ENCODE data around the gene FUS. TPM values are rescaled to one million over a fixed set of nuclear protein-coding genes. Genes with fewer than 3 reads are reported as not detected.
A peak's percentile ranks its signal among the peaks of the same experiment; 100 is the strongest.
"Not testable (repeated sequence)": the region's sequence is repeated elsewhere in the genome, so short reads cannot be mapped to it uniquely, and the experiment has no call there.

FUS gene
- total RNA-seq, 4 donors from 2014 or later, result 24.0 to 45.1 (median 34.2) TPM

- DNase-seq (ENCODE audit: extremely low spot score), result no peak
- peaks cover 12 to 27% (median 23%) of the 10 kb centered on the region in 4 donors for H3K36me3 ChIP-seq
- H3K4me1 ChIP-seq, result peaks cover 8 to 20% (median 12%) of the 10 kb centered on the region in 4 donors
- TF ChIP-seq POLR2A (IDR thresholded peaks at IDR 0.05; ENCODE audit: low read depth) (no peak), EP300 (IDR thresholded peaks at IDR 0.05) (no peak), POLR2AphosphoS5 (IDR thresholded peaks at IDR 0.05) (no peak), CTCF (IDR thresholded peaks at IDR 0.05) (no peak)
- WGBS, result 53% methylated on average over 20 of the region's 22 CpGs
- H3K9me3 ChIP-seq, result no peaks in the 10 kb centered on the region
- no peak within 1 kb of the TSS for H3K27ac ChIP-seq (replicated peaks in 1 of 4)
- peaks cover 0 to 25% (median 1%) of the 10 kb centered on the region in 4 donors for H3K27me3 ChIP-seq
- intact Hi-C loops (cut with DNase I), result no loop called here
- peak within 1 kb of the TSS in 1 of 4 donors; percentile 20 for H3K4me3 ChIP-seq
Measured at GRCh38 chr16:31135535-31136286, 44.2 kb upstream of the FUS start, which contains the start of gene PRSS8. Gene PRSS8, minus strand, starts transcription at chr16:31135727. Its CDS starts 229 bp downstream, at chr16:31135498.

DNA sequence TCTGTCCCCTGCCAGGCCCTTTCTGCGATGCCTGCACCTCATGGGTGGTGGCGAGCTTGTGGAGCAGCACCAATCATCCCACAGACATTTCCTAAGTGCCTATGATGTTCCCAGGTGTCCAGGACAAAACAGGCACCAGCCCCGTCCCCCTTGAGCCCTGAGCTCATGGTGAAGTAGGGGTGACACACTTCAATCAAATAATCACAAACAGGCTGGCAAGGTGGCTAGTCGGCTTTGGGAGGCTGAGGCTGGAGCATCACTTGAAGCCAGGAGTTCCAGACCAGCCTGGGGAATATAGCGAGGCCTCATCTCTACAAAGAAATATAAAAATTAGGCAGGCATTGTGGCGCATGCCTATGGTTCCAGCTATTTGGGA lies 43.7 kb upstream of the FUS start:
- Histone ChIP-seq H3K9me3 (no peaks in the 10 kb centered on the region), H3K36me3 (peaks cover 6 to 21% (median 17%) of the 10 kb centered on the region in 4 donors), H3K27me3 (peaks cover 0 to 25% (median 1%) of the 10 kb centered on the region in 4 donors), H3K27ac (replicated peaks in 1 of 4) (no peak overlapping the region), H3K4me1 (peaks cover 14 to 22% (median 18%) of the 10 kb centered on the region in 4 donors), H3K4me3 (no peak overlapping the region)
- DNase-seq (ENCODE audit: extremely low spot score), result no peak
- intact Hi-C loops (cut with DNase I), result no loop called here
- TF ChIP-seq EP300 (IDR thresholded peaks at IDR 0.05), result no peak
- no peak for TF ChIP-seq POLR2AphosphoS5 (IDR thresholded peaks at IDR 0.05)
- TF ChIP-seq POLR2A (IDR thresholded peaks at IDR 0.05; ENCODE audit: low read depth), result no peak
- TF ChIP-seq CTCF (IDR thresholded peaks at IDR 0.05), result no peak
- 82% methylated on average over 4 of the region's 6 CpGs for WGBS

GRCh38 chr16:31136822-31137499 lies 43.0 kb upstream of the FUS start:
- H3K4me3 ChIP-seq; H3K27ac ChIP-seq (replicated peaks in 1 of 4); intact Hi-C loops (cut with DNase I); DNase-seq (ENCODE audit: extremely low spot score); H3K9me3 ChIP-seq: not testable (repeated sequence)
- H3K36me3 ChIP-seq, result peaks cover 0 to 15% (median 11%) of the 10 kb centered on the region in 4 donors
- peaks cover 21 to 28% (median 24%) of the 10 kb centered on the region in 4 donors for H3K4me1 ChIP-seq
- peaks cover 0 to 25% (median 1%) of the 10 kb centered on the region in 4 donors for H3K27me3 ChIP-seq
- WGBS, result 86% methylated on average over 20 of the region's 20 CpGs

DNA sequence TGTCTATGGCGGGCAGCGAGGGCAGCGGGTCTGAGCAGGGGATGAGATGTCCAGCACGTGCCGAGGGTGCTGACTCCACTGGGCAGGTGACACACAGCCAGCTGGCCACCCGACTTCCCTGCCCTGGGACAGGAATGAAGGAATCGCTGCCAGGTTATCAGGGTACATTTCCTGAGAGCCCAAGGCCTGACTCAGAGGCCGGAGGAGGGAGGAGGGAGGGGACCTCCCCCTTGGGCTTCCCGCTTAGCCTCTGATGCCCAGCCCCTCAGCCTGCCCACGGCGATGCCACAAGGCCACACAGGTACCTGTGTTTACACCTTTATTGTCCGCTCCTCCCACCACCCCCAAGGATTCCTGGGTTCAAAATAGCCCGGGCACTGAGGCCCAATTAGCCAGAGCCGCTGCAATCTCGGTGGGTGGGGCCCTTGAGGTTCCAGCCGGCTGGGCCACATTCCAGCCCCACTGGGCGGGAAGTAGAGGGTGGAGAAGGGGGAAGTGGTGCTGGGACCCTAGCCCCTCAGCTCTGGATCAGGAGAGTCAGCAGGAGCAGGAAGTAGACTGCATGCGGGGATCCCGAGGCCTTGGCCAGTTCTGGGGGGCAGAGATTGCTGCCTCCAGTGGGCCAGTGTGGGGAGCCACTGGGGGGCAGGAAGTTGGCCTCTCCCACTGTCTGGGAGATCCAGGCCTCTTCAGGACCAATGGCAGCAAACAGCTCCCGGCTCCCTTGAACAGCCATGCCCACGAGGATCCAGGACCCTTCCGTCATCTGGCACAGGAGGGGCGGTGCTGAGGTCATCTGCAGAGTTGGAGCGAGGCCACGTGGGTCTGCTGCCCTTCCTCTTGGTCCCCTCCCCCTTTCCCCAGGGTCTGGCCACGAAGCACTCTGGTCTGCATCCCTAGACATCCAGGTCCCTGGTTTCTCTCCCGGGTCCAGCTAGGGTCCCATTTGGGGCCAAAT lies 41.0 kb upstream of the FUS start:
- peak overlapping the region; percentile 7 to 42 (median 31) for H3K27ac ChIP-seq (replicated peaks in 1 of 4)
- H3K27me3 ChIP-seq, result peaks cover 0 to 25% (median 1%) of the 10 kb centered on the region in 4 donors
- H3K9me3 ChIP-seq, result no peaks in the 10 kb centered on the region
- H3K4me1 ChIP-seq, result peaks cover 29 to 36% (median 30%) of the 10 kb centered on the region in 4 donors
- TF ChIP-seq CTCF (IDR thresholded peaks at IDR 0.05), result no peak
- no peak for TF ChIP-seq POLR2A (IDR thresholded peaks at IDR 0.05; ENCODE audit: low read depth)
- TF ChIP-seq EP300 (IDR thresholded peaks at IDR 0.05), result no peak
- TF ChIP-seq POLR2AphosphoS5 (IDR thresholded peaks at IDR 0.05), result peak; percentile 25 to 46
- H3K4me3 ChIP-seq, result peak overlapping the region in 3 of 4 donors; percentile 2 to 17 (median 14)
- intact Hi-C loops (cut with DNase I), result no loop called here
- no peak for DNase-seq (ENCODE audit: extremely low spot score)
- 54% methylated on average over 21 of the region's 27 CpGs for WGBS
- no peaks in the 10 kb centered on the region for H3K36me3 ChIP-seq

- intact Hi-C loops (cut with DNase I), result loop anchor here (5.0 kb wide), 2 partner anchors 34 to 154 kb away; partner anchors contain the start of genes BCKDK and HSD3B7
- Histone ChIP-seq H3K4me1 (peaks cover 18 to 27% (median 23%) of the 10 kb centered on the region in 4 donors), H3K27ac (replicated peaks in 1 of 4) (peak overlapping the region; percentile 79 to 85 (median 81))
- not testable (repeated sequence) for H3K36me3 ChIP-seq; H3K27me3 ChIP-seq; DNase-seq (ENCODE audit: extremely low spot score); H3K9me3 ChIP-seq; H3K4me3 ChIP-seq
- WGBS, result 92% methylated on average over 9 of the region's 9 CpGs
Measured at GRCh38 chr16:31141071-31141469, 38.9 kb upstream of the FUS start.
